HG03457 (cell line): ENCODE data around the gene SVOPL.
"Not testable (repeated sequence)": the region's sequence is repeated elsewhere in the genome, so short reads cannot be mapped to it uniquely, and the experiment has no call there.

Source experiments
- ATAC-seq: cut with Tn5 transposase; IDR thresholded peaks from one replicate; pipeline ENCODE4 v1.9.1; 2021; ENCODE audit warnings: moderate number of reproducible peaks; ENCODE audit not compliant: unreplicated experiment

SVOPL gene, protein sequence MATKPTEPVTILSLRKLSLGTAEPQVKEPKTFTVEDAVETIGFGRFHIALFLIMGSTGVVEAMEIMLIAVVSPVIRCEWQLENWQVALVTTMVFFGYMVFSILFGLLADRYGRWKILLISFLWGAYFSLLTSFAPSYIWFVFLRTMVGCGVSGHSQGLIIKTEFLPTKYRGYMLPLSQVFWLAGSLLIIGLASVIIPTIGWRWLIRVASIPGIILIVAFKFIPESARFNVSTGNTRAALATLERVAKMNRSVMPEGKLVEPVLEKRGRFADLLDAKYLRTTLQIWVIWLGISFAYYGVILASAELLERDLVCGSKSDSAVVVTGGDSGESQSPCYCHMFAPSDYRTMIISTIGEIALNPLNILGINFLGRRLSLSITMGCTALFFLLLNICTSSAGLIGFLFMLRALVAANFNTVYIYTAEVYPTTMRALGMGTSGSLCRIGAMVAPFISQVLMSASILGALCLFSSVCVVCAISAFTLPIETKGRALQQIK

DNA sequence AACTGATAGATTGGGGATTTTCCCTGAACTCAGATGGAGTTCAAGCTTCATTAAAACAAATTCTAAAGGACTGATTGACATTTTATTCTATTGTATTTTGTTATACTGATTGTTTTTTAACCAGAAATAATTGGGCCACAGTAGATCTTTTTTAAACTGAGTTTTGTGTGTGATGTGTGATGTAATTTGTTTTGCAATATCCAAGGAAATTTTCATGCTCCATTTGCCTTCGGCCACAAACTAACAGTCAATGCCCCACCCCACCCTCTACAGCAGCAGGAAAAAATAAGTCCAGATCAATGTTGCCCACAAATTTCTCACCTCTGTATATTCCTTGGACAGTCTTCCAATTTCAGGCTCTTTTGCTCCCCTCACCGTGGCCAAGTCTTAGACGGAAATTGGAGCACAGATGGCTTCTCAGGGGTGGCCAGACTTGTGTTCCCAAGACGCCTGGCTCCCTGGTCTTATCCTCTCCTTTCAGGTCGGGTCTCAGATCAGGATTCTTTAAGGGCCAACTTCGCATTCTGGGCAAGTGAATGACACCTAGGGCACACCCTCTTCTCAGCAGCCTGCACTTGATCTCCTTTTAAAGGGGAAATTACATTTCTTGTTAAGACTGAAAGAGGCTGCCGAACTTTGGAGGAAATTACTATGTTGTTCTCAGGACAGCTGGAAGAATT lies at the start of gene SVOPL:
Gene SVOPL (minus strand): TSS at position 506 of the 680 bp plus-strand sequence. CDS start 22,317 bp downstream, outside the sequence.
- no peak for ATAC-seq

DNA sequence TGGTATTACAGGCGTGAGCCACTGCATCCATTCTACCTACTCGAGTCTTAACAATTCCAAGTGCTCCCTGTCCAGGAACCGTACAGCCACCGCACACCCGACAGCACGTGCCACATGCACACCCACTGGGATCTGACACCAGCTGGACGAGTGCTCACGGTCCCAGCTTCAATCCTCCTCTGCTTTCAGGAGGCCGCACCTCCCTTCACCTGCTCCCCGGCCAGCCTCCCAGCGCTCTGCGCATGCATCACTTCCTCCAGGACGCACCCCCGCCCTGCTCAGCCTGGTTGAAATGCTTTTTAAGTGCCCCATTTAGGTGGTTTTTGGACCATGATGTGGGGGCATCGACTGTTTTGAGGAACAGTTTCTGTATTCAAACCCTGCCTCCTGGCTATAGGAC lies 49.3 kb upstream of the SVOPL start:
- no peak for ATAC-seq

DNA sequence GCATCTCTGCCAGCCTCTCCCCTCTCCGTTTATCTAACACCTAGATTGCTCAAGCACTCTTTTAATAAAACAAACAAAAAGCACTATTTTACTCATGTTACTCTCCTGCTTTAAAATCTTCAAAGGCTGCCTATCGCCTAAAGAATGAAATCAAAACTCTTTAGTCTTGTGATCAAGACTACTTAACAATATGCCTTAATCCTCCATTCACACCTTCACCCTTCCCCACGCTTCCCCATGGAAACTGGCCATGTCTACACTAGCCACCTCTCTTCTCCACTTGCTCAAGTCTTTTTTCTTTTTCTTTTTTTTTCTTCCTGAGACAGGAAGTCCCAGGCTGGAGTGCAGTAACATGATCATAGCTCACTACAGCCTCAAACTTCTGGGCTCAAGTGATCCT lies 48.8 kb upstream of the SVOPL start:
- no peak for ATAC-seq

DNA sequence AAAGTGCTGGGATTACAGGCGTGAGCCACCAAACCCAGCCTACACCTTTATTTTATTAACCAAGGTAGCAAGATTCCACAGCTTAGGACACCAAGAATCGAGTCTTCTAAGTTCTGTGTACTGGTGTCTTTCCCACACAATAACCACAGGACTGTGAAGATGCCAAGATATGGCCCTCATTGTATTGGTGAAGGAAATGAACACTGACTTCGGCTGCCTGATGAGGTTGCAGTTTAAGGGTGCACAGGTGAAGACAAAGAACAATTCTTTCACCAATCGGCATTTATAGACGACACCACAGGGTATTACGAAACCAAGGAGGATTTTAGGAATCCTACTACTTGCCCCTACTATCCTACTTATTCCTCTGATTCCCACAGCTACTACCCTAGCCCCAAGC lies 47.5 kb upstream of the SVOPL start:
- no peak for ATAC-seq

DNA sequence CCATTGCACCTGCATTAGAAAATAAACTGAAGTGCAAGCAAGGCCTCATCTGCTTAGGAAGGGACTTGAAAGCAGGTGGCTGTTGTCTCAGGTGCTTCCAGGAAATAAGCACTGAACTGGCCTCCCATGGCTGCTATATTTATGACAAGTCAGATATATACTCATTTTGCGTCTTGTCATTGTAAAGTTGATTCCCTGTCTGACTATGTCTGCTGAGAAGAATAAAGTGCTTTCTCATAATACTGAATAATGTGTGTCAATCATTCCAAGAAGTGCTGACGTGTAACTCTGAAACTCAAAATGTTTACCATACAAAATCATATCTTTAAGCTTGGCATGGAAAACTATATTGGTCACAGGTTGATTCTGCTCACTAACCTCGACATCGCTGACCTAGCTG lies 44.9 kb upstream of the SVOPL start:
- no peak for ATAC-seq

DNA sequence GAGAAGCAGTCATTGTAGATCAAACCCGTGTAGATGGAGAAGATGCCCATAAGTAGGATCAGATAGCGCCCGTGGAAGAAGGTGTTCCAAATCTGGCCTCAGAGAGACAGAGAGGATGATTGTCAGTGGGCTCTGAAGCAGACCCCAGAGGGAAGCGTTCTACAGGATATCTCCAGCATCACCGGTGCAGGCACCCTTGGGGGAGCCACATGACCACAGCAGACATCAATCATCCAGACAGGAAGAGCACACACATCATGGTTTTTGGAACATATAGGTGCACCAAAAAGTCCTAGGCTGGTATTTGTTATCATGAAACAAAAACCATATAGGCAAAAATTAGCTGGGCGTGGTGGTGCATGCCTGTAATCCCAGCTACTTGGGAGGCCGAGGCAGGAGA lies 44.0 kb upstream of the SVOPL start:
- no peak for ATAC-seq

DNA sequence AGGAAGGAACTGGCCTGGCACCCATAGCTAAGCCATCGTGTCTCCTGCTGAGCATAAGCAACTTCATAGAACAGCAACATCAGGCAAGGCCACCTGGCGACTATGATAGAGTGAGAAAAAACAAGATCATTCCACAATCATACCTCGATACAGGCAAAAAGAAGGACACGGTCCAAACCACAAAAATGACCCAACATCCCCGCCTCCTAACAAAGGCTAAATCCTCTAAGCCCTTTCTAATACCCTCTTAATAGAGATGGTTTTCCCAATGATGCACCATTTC lies 40.2 kb upstream of the SVOPL start:
- ATAC-seq = no peak

DNA sequence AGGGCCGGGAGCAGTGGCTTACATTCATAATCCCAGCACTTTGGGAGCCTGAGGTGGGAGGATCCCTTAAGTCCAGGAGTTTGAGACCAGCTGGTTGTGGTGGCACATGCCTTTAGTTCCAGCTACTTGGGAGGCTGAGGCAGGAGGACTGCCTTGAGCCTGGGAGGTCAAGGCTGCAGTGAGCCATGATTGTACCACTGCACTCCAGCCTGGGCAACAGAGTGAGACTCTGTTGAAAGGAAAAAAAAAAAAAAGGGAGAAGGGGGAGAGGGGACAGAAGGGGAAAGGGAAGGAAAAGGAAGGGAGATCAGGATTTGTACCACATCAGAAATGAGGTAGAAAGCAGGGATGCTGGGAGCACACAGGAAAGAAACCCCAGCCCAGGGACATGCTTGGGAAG lies 38.7 kb upstream of the SVOPL start:
- ATAC-seq = no peak

DNA sequence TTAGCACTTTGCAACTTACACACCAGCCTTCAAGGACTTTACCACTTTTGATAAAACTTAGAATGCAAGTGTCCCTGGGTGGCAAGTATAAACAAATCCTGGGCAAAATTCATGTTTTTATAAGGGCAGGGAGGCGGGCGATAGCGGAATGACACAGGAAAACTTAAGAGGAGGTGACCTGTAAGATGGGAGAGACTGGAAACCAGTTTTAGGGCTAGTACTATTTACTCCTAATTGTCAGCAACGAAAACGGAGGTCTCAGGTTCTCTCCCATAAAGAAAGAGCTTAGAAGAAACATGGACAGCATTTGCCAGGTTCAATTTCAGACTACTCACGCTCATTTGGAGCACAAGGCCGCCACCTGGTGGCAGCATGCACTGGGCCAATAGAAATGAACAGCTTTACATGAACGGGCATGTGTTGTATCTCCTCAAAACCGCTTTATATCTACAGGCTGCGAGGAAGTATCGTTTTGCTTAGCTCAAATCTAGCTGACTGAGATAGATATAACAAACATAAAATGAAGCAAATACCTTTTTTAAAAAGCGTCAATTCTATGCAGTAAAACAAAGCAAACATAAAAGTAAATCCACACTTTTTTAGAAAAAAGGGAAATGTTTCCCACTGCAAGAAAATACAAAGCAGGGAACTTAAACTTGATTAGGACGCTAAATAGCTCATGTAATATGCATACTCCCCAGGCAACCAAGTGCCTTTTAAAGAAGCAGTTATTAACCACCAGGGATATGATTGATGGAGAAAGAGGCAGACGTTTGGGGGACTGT lies 37.6 kb upstream of the SVOPL start:
- peak; percentile 80 for ATAC-seq

DNA sequence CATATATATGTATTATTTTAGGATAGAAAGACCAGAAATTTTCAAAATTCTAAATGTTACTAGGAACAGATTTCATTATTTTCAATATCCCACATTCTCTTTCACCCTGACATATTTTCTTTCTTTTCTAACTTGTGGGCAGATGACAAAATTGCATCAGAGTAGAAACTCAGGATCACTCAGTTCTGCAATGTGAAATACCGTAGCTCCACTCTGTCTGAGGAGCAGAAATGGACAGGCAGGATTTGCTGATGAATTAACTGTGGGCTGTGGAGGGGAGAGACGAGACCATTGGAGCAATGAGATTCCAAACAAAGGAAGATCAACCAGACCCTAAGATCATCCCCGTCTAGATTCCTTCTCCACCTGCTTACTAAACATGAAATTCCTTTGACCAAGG lies 37.0 kb upstream of the SVOPL start:
- ATAC-seq = no peak

DNA sequence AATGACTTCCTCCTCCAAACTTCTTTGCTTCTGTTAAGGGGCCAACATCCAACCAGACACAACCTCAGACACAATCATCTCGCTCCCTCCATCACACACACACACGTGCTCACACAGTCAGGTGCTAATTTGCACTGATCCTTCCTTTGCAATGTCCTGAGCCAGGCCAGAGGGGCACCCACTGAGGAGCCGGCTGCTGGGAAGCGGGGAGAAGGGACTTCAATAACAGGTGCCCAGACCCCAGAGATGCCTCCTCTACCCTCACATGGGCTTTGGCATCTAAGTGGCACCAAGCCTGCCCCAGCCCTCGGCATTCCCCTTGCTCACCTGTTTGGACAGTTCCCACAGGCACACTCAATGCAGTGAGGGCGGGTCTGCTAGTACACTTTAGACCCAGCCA lies 34.2 kb upstream of the SVOPL start:
- no peak for ATAC-seq

DNA sequence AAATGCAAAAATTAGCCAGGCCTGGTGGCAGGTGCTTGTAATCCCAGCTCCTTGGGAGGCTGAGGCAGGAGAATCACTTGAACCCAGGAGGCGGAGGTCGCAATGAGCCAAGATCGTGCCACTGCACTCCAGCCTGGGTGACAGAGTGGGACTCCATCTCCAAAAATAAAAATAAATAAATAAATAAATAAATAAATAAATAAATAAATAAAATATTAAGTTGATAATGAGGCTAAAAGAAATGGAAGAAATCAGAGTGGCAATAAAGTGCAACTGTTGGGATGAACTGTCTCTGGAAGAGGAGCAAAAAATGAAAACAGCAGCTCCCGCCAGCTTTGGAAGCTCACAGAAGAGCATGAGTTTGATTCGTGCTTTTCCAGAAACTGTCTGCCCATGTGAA lies 30.6 kb upstream of the SVOPL start:
- ATAC-seq = not testable (repeated sequence)

DNA sequence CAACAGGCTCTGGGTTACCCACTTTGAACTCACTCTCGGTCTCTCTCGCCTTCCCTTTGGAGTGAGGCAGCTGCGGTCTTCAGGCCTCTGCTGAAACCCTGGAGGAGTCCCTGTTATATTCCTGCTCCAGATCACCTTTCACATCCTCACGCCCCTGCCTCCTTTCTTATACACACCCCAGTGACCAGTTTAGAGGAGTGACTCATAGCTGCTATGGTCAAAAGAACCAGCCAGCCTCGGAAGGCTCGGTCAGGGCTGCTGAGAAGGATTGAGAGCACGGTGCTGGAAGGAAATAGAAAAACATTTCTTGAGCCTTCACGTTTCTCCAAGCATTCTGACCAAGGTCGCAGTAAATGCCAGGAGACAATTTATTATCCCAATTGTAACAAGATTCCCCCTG lies 28.3 kb upstream of the SVOPL start:
- ATAC-seq = no peak

DNA sequence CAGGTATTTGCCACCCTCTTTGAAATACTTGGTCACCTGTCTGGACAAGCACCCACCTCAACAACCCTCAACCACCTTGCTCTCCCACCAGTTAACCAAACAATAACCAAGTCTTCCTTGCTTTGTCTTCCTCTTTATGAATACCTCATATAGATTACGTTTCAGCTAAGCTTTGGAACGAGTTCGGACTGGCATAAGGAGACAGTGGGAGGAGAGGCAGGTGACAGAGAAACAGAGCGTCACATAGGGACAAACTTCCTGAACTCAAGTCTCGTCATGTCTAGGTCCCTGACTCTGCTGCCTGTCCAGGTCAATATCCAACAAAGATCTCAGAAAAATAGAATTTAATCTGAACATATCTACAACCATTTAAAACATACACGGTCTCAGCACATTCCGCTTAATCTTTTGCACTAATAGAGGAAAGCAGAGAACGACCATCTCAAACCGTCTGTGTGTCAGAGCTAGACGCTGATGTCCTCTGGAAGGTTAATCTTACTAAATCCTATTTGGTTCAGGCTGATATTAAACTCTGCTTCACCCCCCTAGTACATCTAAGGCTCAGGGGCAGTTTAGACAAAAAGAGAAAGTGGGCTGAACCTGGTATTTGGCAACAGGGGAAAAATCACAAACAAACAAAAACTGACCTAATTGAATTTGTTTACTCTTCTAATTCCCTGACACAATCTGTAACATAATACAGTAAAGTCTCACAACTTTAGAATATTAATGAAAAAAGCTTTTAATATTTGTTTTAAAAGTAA lies 26.4 kb upstream of the SVOPL start:
- no peak for ATAC-seq

DNA sequence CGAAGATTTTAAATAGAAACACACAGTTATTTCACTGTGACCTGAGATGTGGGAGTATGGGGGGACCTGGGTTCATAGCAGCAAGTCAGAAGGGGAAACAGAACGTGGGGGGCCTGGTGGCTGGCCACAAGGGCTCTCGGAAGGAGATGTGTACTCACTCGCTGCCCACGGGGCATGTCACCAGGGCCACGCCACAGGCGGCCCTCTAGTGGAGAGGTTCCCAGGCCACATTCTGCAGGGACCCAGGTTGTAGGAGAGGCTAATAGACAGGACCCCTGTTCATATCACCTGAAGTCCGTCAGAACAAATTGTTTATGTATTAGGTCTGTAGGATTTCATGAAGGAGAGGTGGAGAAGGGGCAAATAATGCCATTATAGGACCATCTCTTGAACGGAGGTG lies 25.1 kb upstream of the SVOPL start:
- ATAC-seq = no peak

DNA sequence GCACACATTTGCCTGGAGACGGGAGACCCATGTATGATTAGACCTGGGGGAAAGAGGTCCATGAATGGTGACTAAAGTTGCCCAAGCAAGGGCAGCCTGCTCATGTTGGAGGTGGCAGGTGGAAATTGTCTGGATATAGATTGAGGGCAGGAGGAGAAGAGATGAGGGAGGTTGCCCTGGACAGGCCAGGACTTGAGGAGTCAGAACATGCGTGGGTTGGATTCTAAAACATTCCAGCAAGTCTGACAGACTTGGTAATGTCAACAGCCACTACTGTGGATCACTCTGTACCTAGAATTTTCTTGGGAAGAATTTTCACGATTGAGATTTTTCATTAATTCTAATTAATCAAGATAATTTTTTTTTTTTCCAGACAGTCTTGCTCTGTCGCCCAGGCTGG lies 19.1 kb upstream of the SVOPL start:
- no peak for ATAC-seq

DNA sequence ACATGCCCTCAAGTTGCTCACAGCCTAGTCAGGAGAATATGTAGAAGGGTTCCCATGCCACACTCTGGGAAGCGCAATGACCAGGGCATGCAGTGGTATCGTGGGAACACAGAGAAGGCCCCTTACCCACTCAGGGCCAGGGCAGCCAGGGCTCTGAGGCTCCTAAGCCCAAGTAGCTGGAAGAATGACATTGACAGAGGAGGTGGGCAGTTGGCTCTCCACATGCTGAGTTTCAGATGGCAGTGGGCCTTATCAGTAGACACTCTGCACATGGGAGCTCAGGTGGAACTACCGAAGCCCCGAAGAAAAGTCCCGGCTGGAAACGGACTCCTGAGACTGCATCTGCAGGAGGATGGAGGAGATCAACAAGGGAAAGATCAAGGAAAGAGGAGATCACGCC lies 15.7 kb upstream of the SVOPL start:
- ATAC-seq = no peak

DNA sequence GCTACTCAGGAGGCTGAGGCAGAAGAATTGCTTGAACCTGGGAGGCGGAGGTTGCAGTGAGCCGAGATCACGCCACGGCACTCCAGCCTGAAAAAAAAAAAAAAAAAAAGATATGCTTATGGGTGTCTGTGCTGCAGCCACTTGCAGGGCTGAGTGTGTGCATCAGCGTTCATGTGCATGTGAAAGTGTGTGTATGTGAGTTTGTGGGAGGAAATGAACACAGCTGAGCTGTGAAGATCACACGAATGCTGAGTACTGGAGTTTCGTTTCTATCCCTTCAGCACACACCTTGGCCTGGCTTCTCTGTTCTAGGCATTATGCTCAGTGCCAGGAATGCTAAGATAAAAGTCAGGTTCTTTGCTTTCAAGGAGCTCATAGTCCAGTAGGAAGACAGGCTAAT lies 12.0 kb upstream of the SVOPL start:
- no peak for ATAC-seq

DNA sequence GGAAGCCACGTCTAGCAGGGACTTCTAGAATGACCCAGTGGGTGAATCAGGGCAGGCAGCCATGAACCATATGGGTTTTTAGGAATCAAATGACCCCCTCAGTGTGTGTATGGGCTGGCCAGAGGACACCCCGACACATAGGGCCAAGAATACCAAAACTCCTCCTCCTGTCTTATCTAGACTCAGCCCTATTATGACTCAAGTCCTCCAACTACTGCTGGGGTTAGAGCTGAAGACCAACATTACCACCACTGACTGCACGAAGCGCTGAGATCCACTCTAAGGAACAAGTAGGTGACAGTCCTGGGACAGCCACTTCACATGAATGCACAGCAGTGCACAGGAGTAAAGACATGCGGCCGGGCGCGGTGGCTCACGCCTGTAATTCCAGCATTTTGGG lies 11.5 kb upstream of the SVOPL start:
- ATAC-seq = no peak

DNA sequence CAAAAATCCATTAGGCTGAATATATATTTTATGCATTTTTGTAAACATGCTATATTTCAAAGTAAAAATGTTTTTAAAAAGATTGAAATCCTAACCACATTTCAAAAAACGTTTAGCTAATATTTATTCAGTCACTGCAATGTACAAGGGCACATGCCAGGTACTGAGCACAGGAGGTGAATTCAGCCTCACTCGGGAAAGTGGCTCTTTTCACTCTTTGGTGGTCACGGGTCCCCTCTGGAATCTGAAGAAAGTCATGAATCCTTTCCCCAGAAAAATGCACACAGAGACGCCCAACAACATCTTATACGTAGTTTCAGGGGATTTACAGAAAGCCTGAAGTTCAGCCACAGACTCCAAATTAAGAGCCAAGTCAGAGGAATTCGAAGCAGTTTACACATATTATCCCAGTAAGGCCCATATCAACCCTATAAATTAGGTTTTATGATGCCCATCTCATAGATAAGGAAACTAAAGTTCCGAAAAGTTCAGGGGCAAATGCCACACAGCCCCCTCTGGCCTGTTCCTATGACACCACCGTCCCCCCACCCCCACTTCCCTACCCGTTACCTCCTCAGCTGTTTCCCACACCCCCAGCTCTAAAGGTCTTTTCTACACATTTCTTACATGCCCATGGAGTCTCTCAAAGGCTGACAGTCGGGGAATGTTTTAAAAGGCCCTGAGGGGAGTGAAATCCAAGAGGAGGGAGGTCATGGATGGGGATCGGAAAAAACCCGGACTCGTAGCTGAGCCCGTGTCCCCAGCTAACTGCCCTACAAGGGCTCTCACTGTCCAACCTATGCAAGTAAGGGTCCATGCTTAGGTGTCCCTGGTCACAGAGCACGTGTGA lies 9.6 kb upstream of the SVOPL start:
- no peak for ATAC-seq
